GM23248 (cell line): ENCODE measurements around the gene DHODH.

Source experiments
- EZH2 ChIP-seq: fragments of 200-600 bp; sonication (generic); IDR thresholded peaks from 2 replicates; pipeline ENCODE4 v1.6.1; 2018; ENCODE audit warnings: antibody characterized with exemption, mild to moderate bottlenecking; ENCODE audit not compliant: insufficient read depth, poor library complexity, severe bottlenecking
- EZH2phosphoT487 ChIP-seq: fragments of 200-600 bp; sonication (generic); IDR thresholded peaks from 2 replicates; pipeline ENCODE4 v1.6.1; 2018; ENCODE audit warnings: antibody characterized with exemption, moderate library complexity, mild to moderate bottlenecking, low read depth; ENCODE audit not compliant: insufficient read depth

GRCh38 chr16:72013389-72013788 lies 4.8 kb downstream of the DHODH start:
- TF ChIP-seq EZH2 (no peak), EZH2phosphoT487 (no peak)
